ENCODE measurements around the gene GFPT1. TPM values are rescaled to one million over a fixed set of nuclear protein-coding genes. Genes with fewer than 3 reads are reported as not detected.
A peak's percentile ranks its signal among the peaks of the same experiment; 100 is the strongest.

GFPT1 gene
- total and polyA plus RNA-seq, 3 experiments from 2014 or later: 10.7 to 40.0 (median 38.7) TPM

DNA sequence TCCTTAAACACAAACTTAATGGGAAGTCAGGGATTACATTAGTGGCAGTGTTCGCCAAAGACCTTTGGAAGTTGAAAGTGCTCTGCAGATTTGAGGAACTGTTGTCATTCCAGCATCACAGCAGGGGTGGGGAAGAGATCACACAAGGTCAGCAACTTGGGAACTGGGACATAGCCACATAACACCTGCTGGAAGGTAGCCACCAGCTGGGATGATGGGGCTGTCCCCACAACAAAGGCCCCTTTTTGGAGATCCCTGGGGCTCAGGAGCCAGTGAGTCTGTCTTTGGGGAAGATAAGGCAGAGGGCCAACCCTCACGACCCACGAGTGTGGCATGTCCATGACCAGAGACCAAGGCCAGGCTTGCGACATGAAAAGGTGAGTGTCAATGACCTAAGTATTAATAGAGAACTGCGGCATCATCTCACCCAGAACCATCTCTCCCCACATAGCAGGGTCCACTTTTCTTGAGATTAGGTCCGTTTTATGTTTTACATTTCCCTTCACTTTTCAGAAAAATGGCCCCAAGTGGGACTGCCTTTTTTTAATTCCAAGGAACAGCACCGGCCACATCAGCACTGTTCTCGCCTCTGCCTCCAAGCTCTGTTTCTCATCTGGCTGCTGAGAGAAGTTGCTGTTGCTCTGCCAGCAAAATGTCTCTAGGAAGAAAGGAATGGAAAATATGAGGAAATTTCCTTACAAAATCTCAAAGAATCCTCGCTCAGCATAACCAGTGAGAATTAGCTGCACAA is 106.9 kb downstream of the GFPT1 start:
- peaks cover 14 to 33% of the 10 kb centered on the region in 2 donors for H3K27me3 Mint-ChIP-seq
- no peaks in the 10 kb centered on the region for H3K36me3 Mint-ChIP-seq
- H3K4me1 Mint-ChIP-seq: no peaks in the 10 kb centered on the region
- Histone ChIP-seq H3K9me3 (ENCODE audit: low read length) (no peaks in the 10 kb centered on the region), H3K4me1 (ENCODE audit: insufficient read depth, low read length) (no peaks in the 10 kb centered on the region), H3K27ac (ENCODE audit: low read depth, low read length) (no peak overlapping the region), H3K4me3 (ENCODE audit: low read length) (no peak overlapping the region), H3K27me3 (ENCODE audit: insufficient read depth, low read length, poor library complexity, severe bottlenecking) (no peaks in the 10 kb centered on the region), H3K36me3 (ENCODE audit: insufficient read depth, low read length) (no peaks in the 10 kb centered on the region)
- ChIA-PET CTCF (no interaction called here), POLR2A (no interaction called here)
- no peak for DNase-seq
- H3K27ac Mint-ChIP-seq: no peak overlapping the region
- H3K4me3 Mint-ChIP-seq: no peak overlapping the region
- no peaks in the 10 kb centered on the region for H3K9me3 Mint-ChIP-seq

DNA sequence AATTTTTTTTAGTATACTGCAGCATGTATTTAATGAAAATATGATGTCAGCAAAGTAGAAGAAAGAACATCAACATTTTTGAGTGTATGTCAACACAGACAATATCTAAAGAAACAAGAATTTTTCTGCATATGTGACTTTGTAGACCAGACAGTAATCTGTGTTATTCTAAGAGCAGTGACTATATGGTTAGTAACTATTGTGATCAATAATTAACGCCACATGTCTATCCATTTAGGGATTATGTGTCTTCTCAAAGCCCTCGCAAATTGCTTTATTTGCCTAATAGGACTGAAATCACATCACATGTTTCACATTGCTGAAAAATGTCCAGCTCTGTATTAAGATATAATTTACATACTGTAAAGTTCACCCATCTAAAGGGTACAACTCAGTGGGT is 107.8 kb downstream of the GFPT1 start:
- Histone ChIP-seq H3K9me3 (ENCODE audit: low read length) (no peaks in the 10 kb centered on the region), H3K27me3 (ENCODE audit: insufficient read depth, low read length, poor library complexity, severe bottlenecking) (no peaks in the 10 kb centered on the region), H3K27ac (ENCODE audit: low read depth, low read length) (no peak overlapping the region), H3K4me1 (ENCODE audit: insufficient read depth, low read length) (no peaks in the 10 kb centered on the region), H3K4me3 (ENCODE audit: low read length) (no peak overlapping the region), H3K36me3 (ENCODE audit: insufficient read depth, low read length) (no peaks in the 10 kb centered on the region)
- no peaks in the 10 kb centered on the region for H3K4me1 Mint-ChIP-seq
- peaks cover 14 to 38% of the 10 kb centered on the region in 2 donors for H3K27me3 Mint-ChIP-seq
- H3K36me3 Mint-ChIP-seq: no peaks in the 10 kb centered on the region
- no peak overlapping the region for H3K4me3 Mint-ChIP-seq
- ChIA-PET POLR2A (no interaction called here), CTCF (no interaction called here)
- no peak for DNase-seq
- no peak overlapping the region for H3K27ac Mint-ChIP-seq
- H3K9me3 Mint-ChIP-seq: no peaks in the 10 kb centered on the region

DNA sequence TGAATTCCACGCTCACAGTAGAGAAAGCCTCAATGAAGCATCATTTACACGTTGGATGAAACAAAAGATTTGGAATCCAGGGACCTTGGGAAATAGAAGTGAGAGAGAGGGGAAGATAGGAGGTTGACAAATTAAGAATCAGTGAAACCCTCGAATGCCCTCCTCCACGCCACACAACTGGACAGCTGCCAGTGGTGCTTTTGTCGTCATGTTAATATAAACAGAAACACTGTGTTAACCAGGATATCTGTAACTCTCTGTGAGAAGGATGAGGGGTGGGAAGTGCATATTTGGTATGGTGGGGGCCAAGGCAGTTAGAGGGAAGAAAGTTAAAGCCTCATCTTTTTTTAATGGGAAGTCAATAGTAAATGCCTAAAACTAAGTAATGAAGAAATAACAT is 108.7 kb downstream of the GFPT1 start:
- H3K4me3 Mint-ChIP-seq: no peak overlapping the region
- Histone ChIP-seq H3K36me3 (ENCODE audit: insufficient read depth, low read length) (no peaks in the 10 kb centered on the region), H3K27me3 (ENCODE audit: insufficient read depth, low read length, poor library complexity, severe bottlenecking) (no peaks in the 10 kb centered on the region), H3K4me1 (ENCODE audit: insufficient read depth, low read length) (no peaks in the 10 kb centered on the region), H3K4me3 (ENCODE audit: low read length) (no peak overlapping the region), H3K9me3 (ENCODE audit: low read length) (no peaks in the 10 kb centered on the region), H3K27ac (ENCODE audit: low read depth, low read length) (no peak overlapping the region)
- no peak for DNase-seq
- ChIA-PET CTCF (no interaction called here), POLR2A (no interaction called here)
- H3K27ac Mint-ChIP-seq: no peak overlapping the region
- H3K27me3 Mint-ChIP-seq: peaks cover 14 to 46% of the 10 kb centered on the region in 2 donors
- H3K36me3 Mint-ChIP-seq: no peaks in the 10 kb centered on the region
- no peaks in the 10 kb centered on the region for H3K9me3 Mint-ChIP-seq
- no peaks in the 10 kb centered on the region for H3K4me1 Mint-ChIP-seq

GRCh38 chr2:69275490-69275889 is 111.5 kb downstream of the GFPT1 start:
- H3K27me3 Mint-ChIP-seq: peaks cover 18 to 58% of the 10 kb centered on the region in 2 donors
- no peak overlapping the region for H3K4me3 Mint-ChIP-seq
- H3K9me3 ChIP-seq (ENCODE audit: low read length): no peaks in the 10 kb centered on the region
- peak overlapping the region in 1 of 8 donors; percentile 58 for H3K27ac Mint-ChIP-seq
- no peaks in the 10 kb centered on the region for H3K36me3 Mint-ChIP-seq
- H3K27me3 ChIP-seq (ENCODE audit: insufficient read depth, low read length, poor library complexity, severe bottlenecking): no peaks in the 10 kb centered on the region
- H3K27ac ChIP-seq (ENCODE audit: low read depth, low read length): no peak overlapping the region
- no peaks in the 10 kb centered on the region for H3K9me3 Mint-ChIP-seq
- POLR2A ChIA-PET: no interaction called here
- CTCF ChIA-PET: no interaction called here
- H3K36me3 ChIP-seq (ENCODE audit: insufficient read depth, low read length): no peaks in the 10 kb centered on the region
- DNase-seq: no peak
- H3K4me1 ChIP-seq (ENCODE audit: insufficient read depth, low read length): no peaks in the 10 kb centered on the region
- H3K4me3 ChIP-seq (ENCODE audit: low read length): no peak overlapping the region
- H3K4me1 Mint-ChIP-seq: no peaks in the 10 kb centered on the region

- no peak for DNase-seq
- no peaks in the 10 kb centered on the region for H3K9me3 ChIP-seq (ENCODE audit: low read length)
- no peaks in the 10 kb centered on the region for H3K36me3 Mint-ChIP-seq
- H3K36me3 ChIP-seq (ENCODE audit: insufficient read depth, low read length): no peaks in the 10 kb centered on the region
- H3K27ac ChIP-seq (ENCODE audit: low read depth, low read length): no peak overlapping the region
- no peak overlapping the region for H3K4me3 Mint-ChIP-seq
- no peak overlapping the region for H3K4me3 ChIP-seq (ENCODE audit: low read length)
- peak overlapping the region in 1 of 8 donors; percentile 87 for H3K27ac Mint-ChIP-seq
- ChIA-PET CTCF (no interaction called here), POLR2A (no interaction called here)
- H3K4me1 Mint-ChIP-seq: no peaks in the 10 kb centered on the region
- peaks cover 24 to 64% of the 10 kb centered on the region in 2 donors for H3K27me3 Mint-ChIP-seq
- H3K27me3 ChIP-seq (ENCODE audit: insufficient read depth, low read length, poor library complexity, severe bottlenecking): no peaks in the 10 kb centered on the region
- no peaks in the 10 kb centered on the region for H3K4me1 ChIP-seq (ENCODE audit: insufficient read depth, low read length)
- H3K9me3 Mint-ChIP-seq: no peaks in the 10 kb centered on the region
These were observed 114.1 kb downstream of the GFPT1 start for GRCh38 chr2:69272803-69273471.

GRCh38 chr2:69271831-69272257 is 115.2 kb downstream of the GFPT1 start:
- Histone ChIP-seq H3K4me3 (ENCODE audit: low read length) (no peak overlapping the region), H3K4me1 (ENCODE audit: insufficient read depth, low read length) (no peaks in the 10 kb centered on the region), H3K36me3 (ENCODE audit: insufficient read depth, low read length) (no peaks in the 10 kb centered on the region), H3K27ac (ENCODE audit: low read depth, low read length) (no peak overlapping the region), H3K9me3 (ENCODE audit: low read length) (no peaks in the 10 kb centered on the region), H3K27me3 (ENCODE audit: insufficient read depth, low read length, poor library complexity, severe bottlenecking) (no peaks in the 10 kb centered on the region)
- POLR2A ChIA-PET: no interaction called here
- CTCF ChIA-PET: no interaction called here
- no peaks in the 10 kb centered on the region for H3K4me1 Mint-ChIP-seq
- H3K36me3 Mint-ChIP-seq: no peaks in the 10 kb centered on the region
- no peak for DNase-seq
- H3K9me3 Mint-ChIP-seq: no peaks in the 10 kb centered on the region
- peaks cover 24 to 64% of the 10 kb centered on the region in 2 donors for H3K27me3 Mint-ChIP-seq
- H3K4me3 Mint-ChIP-seq: no peak overlapping the region
- no peak overlapping the region for H3K27ac Mint-ChIP-seq

Other genes starting within 250 kb of the GFPT1 start
- 10 to 100 TPM; 40.4 to 43.2 TPM for gene NFU1, start 50.2 kb upstream of the GFPT1 start, total RNA-seq
- 78.3 TPM for gene NFU1, start 50.2 kb upstream of the GFPT1 start, polyA plus RNA-seq

Measured in CD8-positive, alpha-beta memory T cell (primary cell).